BE2C (cell line): ENCODE measurements around the gene CDAN1.

ENCODE experiments used
- DNase-seq: peaks from one replicate; pipeline ENCODE4 v3.0.0-alpha.2; 2020
- H3K27me3 ChIP-seq: fragments of 250-450 bp; sonication (Bioruptor Pico); 2 replicates; pipeline ENCODE4 v1.5.1; 2020; ENCODE audit warnings: mild to moderate bottlenecking
- H3K36me3 ChIP-seq: fragments of 250-450 bp; sonication (Bioruptor Pico); 2 replicates; pipeline ENCODE4 v1.5.1; 2020; ENCODE audit warnings: mild to moderate bottlenecking
- H3K4me1 ChIP-seq: fragments of 250-450 bp; sonication (Bioruptor Pico); 2 replicates; pipeline ENCODE4 v1.5.1; 2020
- H3K4me3 ChIP-seq: 2 replicates; pipeline ENCODE4 v1.5.1; 2011; ENCODE audit warnings: low read depth, low read length
- H3K9me3 ChIP-seq: fragments of 250-450 bp; sonication (Bioruptor Pico); 2 replicates; pipeline ENCODE4 v1.5.1; 2020
- CTCF ChIP-seq: IDR thresholded peaks from 2 replicates; pipeline ENCODE4 v1.5.1; 2012; ENCODE audit warnings: mild to moderate bottlenecking, low read depth, low read length

CDAN1 gene

GRCh38 chr15:42694398-42694797 lies 42.5 kb downstream of the CDAN1 start:
- Histone ChIP-seq H3K4me3 (no peak overlapping the region), H3K27me3 (no peaks in the 10 kb centered on the region), H3K9me3 (no peaks in the 10 kb centered on the region), H3K4me1 (no peaks in the 10 kb centered on the region), H3K36me3 (peaks cover 36% of the 10 kb centered on the region)
- no peak for TF ChIP-seq CTCF
- no peak for DNase-seq

- H3K4me1 ChIP-seq = no peaks in the 10 kb centered on the region
- no peak for TF ChIP-seq CTCF
- peaks cover 35% of the 10 kb centered on the region for H3K36me3 ChIP-seq
- no peaks in the 10 kb centered on the region for H3K27me3 ChIP-seq
- no peak for DNase-seq
- no peaks in the 10 kb centered on the region for H3K9me3 ChIP-seq
- H3K4me3 ChIP-seq = no peak overlapping the region
Observed at GRCh38 chr15:42693942-42694341, 43.0 kb downstream of the CDAN1 start.

GRCh38 chr15:42693496-42693895 lies 43.4 kb downstream of the CDAN1 start:
- Histone ChIP-seq H3K36me3 (peaks cover 31% of the 10 kb centered on the region), H3K9me3 (no peaks in the 10 kb centered on the region), H3K27me3 (no peaks in the 10 kb centered on the region), H3K4me3 (no peak overlapping the region), H3K4me1 (no peaks in the 10 kb centered on the region)
- DNase-seq = no peak
- no peak for TF ChIP-seq CTCF

GRCh38 chr15:42692997-42693396 lies 43.9 kb downstream of the CDAN1 start:
- DNase-seq = no peak
- Histone ChIP-seq H3K9me3 (no peaks in the 10 kb centered on the region), H3K4me3 (no peak overlapping the region), H3K4me1 (no peaks in the 10 kb centered on the region), H3K27me3 (no peaks in the 10 kb centered on the region), H3K36me3 (peaks cover 34% of the 10 kb centered on the region)
- no peak for TF ChIP-seq CTCF

- peaks cover 33% of the 10 kb centered on the region for H3K36me3 ChIP-seq
- DNase-seq = no peak
Observed at GRCh38 chr15:42692536-42692935, 44.4 kb downstream of the CDAN1 start.

GRCh38 chr15:42691770-42692169 lies 45.2 kb downstream of the CDAN1 start:
- Histone ChIP-seq H3K4me3 (no peak overlapping the region), H3K4me1 (no peaks in the 10 kb centered on the region), H3K36me3 (peaks cover 35% of the 10 kb centered on the region), H3K27me3 (no peaks in the 10 kb centered on the region), H3K9me3 (no peaks in the 10 kb centered on the region)
- DNase-seq = no peak
- no peak for TF ChIP-seq CTCF

More at GRCh38 chr15:42692536-42692935, 44.4 kb downstream of the CDAN1 start:
- Histone ChIP-seq H3K4me1 (no peaks in the 10 kb centered on the region), H3K27me3 (no peaks in the 10 kb centered on the region), H3K9me3 (no peaks in the 10 kb centered on the region), H3K4me3 (no peak overlapping the region)
- TF ChIP-seq CTCF = no peak
